K562 (cell line): ENCODE data around the gene ASF1B. TPM values are rescaled to one million over a fixed set of nuclear protein-coding genes. Genes with fewer than 3 reads are reported as not detected.

Experiments
- ATAC-seq: fragments of 200-7000 bp; cut with Tn5 transposase; 3 replicates; pipeline ENCODE4 v1.9.1; 2020; ENCODE audit warnings: moderate library complexity
- BruUV-seq: library from RNA; stranded (reverse); fragments of 400-500 nt; replicated peaks from 2 replicates; lab custom pipeline; 2021; lab: Mats Ljungman, UMichigan
- CTCF ChIA-PET: fragments of 300-600 bp; formaldehyde crosslinking; extraction: SDS; loops from one replicate; lab custom pipeline; 2021; ENCODE audit warnings: low intra/inter-chr PET ratio; lab: Yijun Ruan, JAX
- POLR2A ChIA-PET: fragments of 300-600, 350-650 bp; sonication (Branson Sonifier 250); formaldehyde crosslinking; extraction: SDS; loops from one replicate; lab custom pipeline; 2021; ENCODE audit warnings: antibody characterized with exemption, inconsistent platforms; lab: Yijun Ruan, JAX
- DNase-seq, 4 experiments: peaks; one replicate each; pipeline versions ENCODE4 v3.0.0 to v3.0.0-alpha.2; 2011 to 2018; ENCODE audit warnings: low spot score in 3 of 4, mixed read lengths in 3 of 4; ENCODE audit errors: extremely low read depth in 1 of 4
- FAIRE-seq: peaks from 2 replicates; lab custom pipeline; 2011; peaks lifted over from hg19 to GRCh38; lab: Jason Lieb, UNC
- H2AFZ ChIP-seq: 2 replicates; pipeline ENCODE4 v1.6.0; 2011; ENCODE audit warnings: low read depth, low read length, control low read depth, inconsistent platforms
- H3K27ac ChIP-seq: fragments of 200-600 bp; 3 replicates; pipeline ENCODE4 v1.8.0; 2011; ENCODE audit warnings: low read depth, mild to moderate bottlenecking, control low read depth, inconsistent platforms, low read length, moderate library complexity, mixed read lengths; ENCODE audit errors: extremely low read depth
- H3K27me3 ChIP-seq, 2 experiments: fragments of 300-600 bp in 1 of 2; 2 replicates in 1 of 2; 3 replicates in 1 of 2; pipeline versions ENCODE4 v1.6.0 to v1.8.0; 2011; ENCODE audit warnings: inconsistent platforms in 2 of 2, low read length in 2 of 2, mild to moderate bottlenecking in 1 of 2, mixed read lengths in 1 of 2, moderate library complexity in 1 of 2; ENCODE audit not compliant: control insufficient read depth in 2 of 2, insufficient read depth in 2 of 2
- H3K36me3 ChIP-seq: fragments of 300-600 bp; 3 replicates; pipeline ENCODE4 v1.8.0; 2011; ENCODE audit warnings: mild to moderate bottlenecking, low read length, inconsistent platforms; ENCODE audit not compliant: control insufficient read depth, insufficient read depth
- H3K4me1 ChIP-seq, 2 experiments: fragments of 200-600 bp in 1 of 2; replicated peaks in 1 of 2; 2 replicates in 1 of 2; 3 replicates in 1 of 2; pipeline versions ENCODE4 v1.5.1 to v1.8.0; 2011; ENCODE audit warnings: inconsistent platforms in 2 of 2, low read length in 2 of 2, mild to moderate bottlenecking in 1 of 2, mixed read lengths in 1 of 2, moderate library complexity in 1 of 2; ENCODE audit not compliant: control insufficient read depth in 2 of 2, insufficient read depth in 2 of 2
- H3K4me2 ChIP-seq: 2 replicates; pipeline ENCODE4 v1.6.1; 2011; ENCODE audit warnings: low read length, control low read depth, inconsistent platforms, mixed read lengths; ENCODE audit not compliant: insufficient read depth
- H3K4me3 ChIP-seq: fragments of 200-600 bp; sonication (generic), shearing (Covaris generic); 2 replicates; pipeline ENCODE4 v1.5.1; 2016; ENCODE audit warnings: control low read depth, inconsistent platforms
- H3K79me2 ChIP-seq: fragments of 200-600 bp; 3 replicates; pipeline ENCODE4 v1.8.0; 2011; ENCODE audit warnings: low read length, inconsistent platforms; ENCODE audit not compliant: control insufficient read depth, insufficient read depth
- H3K9ac ChIP-seq, 2 experiments: 2 replicates each; pipeline versions ENCODE4 v1.6.0 to v1.6.1; 2011; ENCODE audit warnings: low read depth in 2 of 2, low read length in 2 of 2, control low read depth in 1 of 2, inconsistent platforms in 1 of 2, mild to moderate bottlenecking in 1 of 2, mixed read lengths in 1 of 2; ENCODE audit not compliant: insufficient read depth in 1 of 2
- H3K9me1 ChIP-seq: one replicate; pipeline ENCODE4 v1.6.0; 2011; ENCODE audit warnings: inconsistent platforms, mild to moderate bottlenecking, low read length, moderate library complexity; ENCODE audit not compliant: control insufficient read depth, insufficient read depth
- H3K9me3 ChIP-seq: replicated peaks from 2 replicates; pipeline ENCODE4 v1.5.1; 2011; ENCODE audit warnings: low read depth, low read length, inconsistent platforms; ENCODE audit not compliant: control insufficient read depth, insufficient read depth
- H4K20me1 ChIP-seq: replicated peaks from 2 replicates; pipeline ENCODE4 v1.6.1; 2011; ENCODE audit warnings: low read length, inconsistent platforms, mixed read lengths; ENCODE audit not compliant: control insufficient read depth, insufficient read depth
- ARID1B ChIP-seq: fragments of 450-650 bp; IDR thresholded peaks from 2 replicates; pipeline ENCODE4 v1.6.1; 2016; ENCODE audit warnings: antibody characterized with exemption, mild to moderate bottlenecking, inconsistent platforms
- BACH1 ChIP-seq: fragments of 200-800 bp; sonication (Bioruptor generic); IDR thresholded peaks from 2 replicates; pipeline ENCODE4 v1.6.1; 2016; ENCODE audit warnings: missing genetic modification characterization, missing compliant biosample characterization
- PRDM10 ChIP-seq: fragments of 450-650 bp; IDR thresholded peaks from 2 replicates; pipeline ENCODE4 v1.6.1; 2018; ENCODE audit not compliant: partially characterized antibody
- PTBP1 ChIP-seq: fragments of 200-400 bp; formaldehyde crosslinking; IDR thresholded peaks from 2 replicates; pipeline ENCODE4 v1.6.1; 2017; ENCODE audit warnings: low read depth, low read length
- PURB ChIP-seq: sonication (generic); formaldehyde crosslinking; IDR thresholded peaks from 2 replicates; pipeline ENCODE4 v1.9.0; 2021; ENCODE audit warnings: low read depth, mild to moderate bottlenecking, missing genetic modification reagents
- TFAM ChIP-seq: fragments of 250-450 bp; sonication (Bioruptor Pico); conservative IDR thresholded peaks from 2 replicates; pipeline ENCODE4 v1.5.0; 2021; ENCODE audit warnings: mild to moderate bottlenecking, moderate library complexity
- THAP7 ChIP-seq: fragments of 250-450 bp; sonication (Bioruptor Pico); IDR thresholded peaks from 2 replicates; pipeline ENCODE4 v1.5.0; 2021
- ZNF197 ChIP-seq: fragments of 200-800 bp; sonication (Bioruptor generic); IDR thresholded peaks from 2 replicates; pipeline ENCODE4 v1.6.1; 2016; ENCODE audit warnings: low read depth, missing genetic modification characterization, missing compliant biosample characterization
- ZNF3 ChIP-seq: fragments of 250-450 bp; sonication (Bioruptor Pico); IDR thresholded peaks from 2 replicates; pipeline ENCODE4 v1.5.0; 2021; ENCODE audit warnings: mild to moderate bottlenecking, moderate library complexity
- ZNF696 ChIP-seq: fragments of 250-450 bp; sonication (Bioruptor Pico); conservative IDR thresholded peaks from 2 replicates; pipeline ENCODE4 v1.4.0; 2020; ENCODE audit warnings: mild to moderate bottlenecking, moderate library complexity
- ZNF766 ChIP-seq: fragments of 200-800 bp; sonication (Bioruptor generic); conservative IDR thresholded peaks from 2 replicates; pipeline ENCODE4 v1.6.1; 2016; ENCODE audit warnings: missing genetic modification characterization, missing compliant biosample characterization
- WGBS: fragments of 100-300 bp; shearing (Covaris generic); methylation state at CpG from one replicate; pipeline ENCODE4 v1.1.6; 2016; ENCODE audit warnings: low coverage, mixed read lengths; ENCODE audit not compliant: insufficient coverage; ENCODE audit errors: missing lambda C conversion rate; 5-methylcytosine and 5-hydroxymethylcytosine counted together
- in situ Hi-C: fragments of 300-500 bp; cut with MboI; formaldehyde crosslinking; loops from 4 replicates; pipeline ENCODE4 v1.15.0; 2018; ENCODE audit warnings: inconsistent platforms, mixed read lengths
- intact Hi-C: fragments of 100-400 bp; cut with micrococcal nuclease; formaldehyde crosslinking; loops from 2 replicates; pipeline ENCODE4 v1.14.2; 2022
- polyA plus RNA-seq, 8 experiments: library from polyadenylated mRNA; depleted of rRNA in 4 of 8; stranded (reverse) in 5 of 8; unstranded in 3 of 8; fragments of >200 nt; fragmentation: Nextera tagmentation in 2 of 8; fragmentation: Illumina TruSeq in 1 of 8; extraction: Ambion mirVana in 2 of 8; extraction: Trizol in 1 of 8; gene quantifications; 2 replicates each; pipeline versions ENCODE4 v1.2.1 to v1.2.3, GENCODE V29; 2011 to 2014; ENCODE audit warnings: inconsistent platforms in 1 of 8, missing spikeins in 1 of 8
- total RNA-seq, 7 experiments: library from RNA; depleted of rRNA in 6 of 7; stranded (reverse); fragments of >200 nt in 6 of 7; fragmentation: Illumina TruSeq in 2 of 7; extraction: Trizol in 2 of 7; gene quantifications; 2 replicates each; pipeline versions ENCODE4 v1.2.1 to v1.2.3, GENCODE V29; 2011 to 2021; ENCODE audit warnings: low replicate concordance in 1 of 7

Gene ASF1B
- total and polyA plus RNA-seq, 9 of the 15 experiments (the other 6 are each of a cell fraction or from before 2014, with no cell fraction given), result 6.0 to 69.4 (median 53.3) TPM

- WGBS, result 81% methylated on average over 5 of the region's 8 CpGs
- intact Hi-C loops, result no loop called here
- Histone ChIP-seq H3K27me3 (no peaks in the 10 kb centered on the region), H4K20me1 (no peaks in the 10 kb centered on the region; the same call in 1 of the 2 replicates), H3K36me3 (peaks cover 4% of the 10 kb centered on the region; the same call in 1 of the 3 replicates), H3K4me2 (no peak overlapping the region), H2AFZ (no peak overlapping the region), H3K4me3 (no peak overlapping the region), H3K9ac (no peak overlapping the region), H3K27ac (no peak overlapping the region), H3K9me3 (no peaks in the 10 kb centered on the region), H3K9me1 (no peaks in the 10 kb centered on the region), H3K4me1 (peaks cover 0 to 10% of the 10 kb centered on the region in 2 experiments; a peak in 3 of 5 replicates), H3K79me2 (no peaks in the 10 kb centered on the region)
- no TSS peak for BruUV-seq
- ChIA-PET POLR2A (no interaction called here), CTCF (no interaction called here)
- DNase-seq (no peak), FAIRE-seq (no peak), ATAC-seq (no peak)
- in situ Hi-C loops, result no loop called here
- TF ChIP-seq ZNF696 (CRISPR knock-in tag) (no peak), THAP7 (CRISPR knock-in tag) (no peak), ARID1B (no peak), ZNF197 (no peak), PURB (CRISPR knock-in tag) (no peak), ZNF3 (no peak), PRDM10 (no peak), PTBP1 (no peak), BACH1 (no peak), ZNF766 (CRISPR knock-in tag) (no peak), TFAM (CRISPR knock-in tag) (no peak)
Measured at GRCh38 chr19:14182476-14182875, 46.1 kb upstream of the ASF1B start.
